ENCODE data around the gene MTERF1. TPM values are rescaled to one million over a fixed set of nuclear protein-coding genes. Genes with fewer than 3 reads are reported as not detected.

MTERF1 gene
- total and polyA plus RNA-seq, 2 of the 13 experiments (the other 11 are each of a cell fraction or from before 2014, with no cell fraction given): 5.5 to 19.3 TPM

DNA sequence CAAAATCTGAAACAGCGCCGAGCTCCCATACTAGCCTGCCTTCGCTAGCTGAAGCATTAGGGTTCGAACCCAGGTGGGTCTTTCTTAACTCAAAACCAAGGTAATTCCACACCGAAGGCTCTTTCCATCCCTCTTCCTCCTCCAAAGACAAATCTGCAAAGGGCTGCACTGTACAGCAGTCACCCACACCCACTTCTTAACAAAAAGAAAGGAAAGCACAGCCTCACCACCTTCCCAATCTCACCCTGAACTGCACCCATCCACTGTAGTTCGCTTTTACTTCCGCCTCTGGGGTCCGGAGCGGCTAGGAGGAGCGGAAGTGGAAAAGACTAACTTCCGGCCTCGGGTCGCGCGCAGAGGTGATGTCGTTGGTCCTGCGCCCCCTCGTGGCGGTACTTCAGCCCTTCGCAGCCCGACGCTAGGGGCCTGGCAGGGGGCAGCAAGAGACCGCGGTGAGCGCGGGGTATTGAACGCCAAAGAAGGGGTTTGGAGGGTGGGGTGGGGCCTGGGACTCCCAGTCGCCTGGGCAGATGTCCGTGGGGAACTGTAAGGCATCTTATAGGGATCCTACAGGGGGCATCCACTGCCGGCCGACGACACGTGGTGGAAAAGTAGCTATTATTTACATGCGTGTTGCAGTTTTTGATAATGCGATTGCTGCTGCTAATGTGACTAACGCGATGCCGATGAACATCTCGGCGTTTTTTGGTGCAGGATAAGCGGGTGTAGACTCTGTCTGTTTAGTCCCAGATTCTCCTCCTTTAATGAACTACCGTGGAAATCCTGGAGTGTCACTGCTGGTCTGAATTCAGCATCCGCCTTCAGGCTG lies at the start of gene MTERF1 (continued):
- TF ChIP-seq, protein P1, sequence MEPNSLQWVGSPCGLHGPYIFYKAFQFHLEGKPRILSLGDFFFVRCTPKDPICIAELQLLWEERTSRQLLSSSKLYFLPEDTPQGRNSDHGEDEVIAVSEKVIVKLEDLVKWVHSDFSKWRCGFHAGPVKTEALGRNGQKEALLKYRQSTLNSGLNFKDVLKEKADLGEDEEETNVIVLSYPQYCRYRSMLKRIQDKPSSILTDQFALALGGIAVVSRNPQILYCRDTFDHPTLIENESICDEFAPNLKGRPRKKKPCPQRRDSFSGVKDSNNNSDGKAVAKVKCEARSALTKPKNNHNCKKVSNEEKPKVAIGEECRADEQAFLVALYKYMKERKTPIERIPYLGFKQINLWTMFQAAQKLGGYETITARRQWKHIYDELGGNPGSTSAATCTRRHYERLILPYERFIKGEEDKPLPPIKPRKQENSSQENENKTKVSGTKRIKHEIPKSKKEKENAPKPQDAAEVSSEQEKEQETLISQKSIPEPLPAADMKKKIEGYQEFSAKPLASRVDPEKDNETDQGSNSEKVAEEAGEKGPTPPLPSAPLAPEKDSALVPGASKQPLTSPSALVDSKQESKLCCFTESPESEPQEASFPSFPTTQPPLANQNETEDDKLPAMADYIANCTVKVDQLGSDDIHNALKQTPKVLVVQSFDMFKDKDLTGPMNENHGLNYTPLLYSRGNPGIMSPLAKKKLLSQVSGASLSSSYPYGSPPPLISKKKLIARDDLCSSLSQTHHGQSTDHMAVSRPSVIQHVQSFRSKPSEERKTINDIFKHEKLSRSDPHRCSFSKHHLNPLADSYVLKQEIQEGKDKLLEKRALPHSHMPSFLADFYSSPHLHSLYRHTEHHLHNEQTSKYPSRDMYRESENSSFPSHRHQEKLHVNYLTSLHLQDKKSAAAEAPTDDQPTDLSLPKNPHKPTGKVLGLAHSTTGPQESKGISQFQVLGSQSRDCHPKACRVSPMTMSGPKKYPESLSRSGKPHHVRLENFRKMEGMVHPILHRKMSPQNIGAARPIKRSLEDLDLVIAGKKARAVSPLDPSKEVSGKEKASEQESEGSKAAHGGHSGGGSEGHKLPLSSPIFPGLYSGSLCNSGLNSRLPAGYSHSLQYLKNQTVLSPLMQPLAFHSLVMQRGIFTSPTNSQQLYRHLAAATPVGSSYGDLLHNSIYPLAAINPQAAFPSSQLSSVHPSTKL (CRISPR knock-in tag; IDR thresholded peaks at IDR 0.05): peak; percentile 83
- TF ChIP-seq SNAI1 (CRISPR knock-in tag; IDR thresholded peaks at IDR 0.05; ENCODE audit: borderline replicate concordance) (no peak), CC2D1A (CRISPR knock-in tag; IDR thresholded peaks at IDR 0.05) (0 out of 2 replicates have a peak, but pooled peaks have one; percentile 81), NR2F6 (IDR thresholded peaks at IDR 0.05) (0 out of 2 replicates have a peak, but pooled peaks have one; percentile 23), NR2F6 (CRISPR knock-in tag; IDR thresholded peaks at IDR 0.05) (peak; percentile 74; the same call in 1 of the 2 replicates), ZNF329 (CRISPR knock-in tag; IDR thresholded peaks at IDR 0.05; ENCODE audit: low read depth) (no peak), SATB2 (CRISPR knock-in tag; IDR thresholded peaks at IDR 0.05) (no peak), REPIN1 (CRISPR knock-in tag; IDR thresholded peaks at IDR 0.05; ENCODE audit: borderline replicate concordance, low read depth) (peak; percentile 97), IRF2 (CRISPR knock-in tag; IDR thresholded peaks at IDR 0.05) (peak; percentile 94), ZNF780A (CRISPR knock-in tag; IDR thresholded peaks at IDR 0.05) (no peak), ZNF550 (CRISPR knock-in tag; IDR thresholded peaks at IDR 0.05; ENCODE audit: borderline replicate concordance) (no peak), ZFP41 (CRISPR knock-in tag; IDR thresholded peaks at IDR 0.05; ENCODE audit: borderline replicate concordance) (no peak), ZNF670 (CRISPR knock-in tag; IDR thresholded peaks at IDR 0.05; ENCODE audit: borderline replicate concordance) (0 out of 2 replicates have a peak, but pooled peaks have one; percentile 77)
- TF ChIP-seq, protein P2, sequence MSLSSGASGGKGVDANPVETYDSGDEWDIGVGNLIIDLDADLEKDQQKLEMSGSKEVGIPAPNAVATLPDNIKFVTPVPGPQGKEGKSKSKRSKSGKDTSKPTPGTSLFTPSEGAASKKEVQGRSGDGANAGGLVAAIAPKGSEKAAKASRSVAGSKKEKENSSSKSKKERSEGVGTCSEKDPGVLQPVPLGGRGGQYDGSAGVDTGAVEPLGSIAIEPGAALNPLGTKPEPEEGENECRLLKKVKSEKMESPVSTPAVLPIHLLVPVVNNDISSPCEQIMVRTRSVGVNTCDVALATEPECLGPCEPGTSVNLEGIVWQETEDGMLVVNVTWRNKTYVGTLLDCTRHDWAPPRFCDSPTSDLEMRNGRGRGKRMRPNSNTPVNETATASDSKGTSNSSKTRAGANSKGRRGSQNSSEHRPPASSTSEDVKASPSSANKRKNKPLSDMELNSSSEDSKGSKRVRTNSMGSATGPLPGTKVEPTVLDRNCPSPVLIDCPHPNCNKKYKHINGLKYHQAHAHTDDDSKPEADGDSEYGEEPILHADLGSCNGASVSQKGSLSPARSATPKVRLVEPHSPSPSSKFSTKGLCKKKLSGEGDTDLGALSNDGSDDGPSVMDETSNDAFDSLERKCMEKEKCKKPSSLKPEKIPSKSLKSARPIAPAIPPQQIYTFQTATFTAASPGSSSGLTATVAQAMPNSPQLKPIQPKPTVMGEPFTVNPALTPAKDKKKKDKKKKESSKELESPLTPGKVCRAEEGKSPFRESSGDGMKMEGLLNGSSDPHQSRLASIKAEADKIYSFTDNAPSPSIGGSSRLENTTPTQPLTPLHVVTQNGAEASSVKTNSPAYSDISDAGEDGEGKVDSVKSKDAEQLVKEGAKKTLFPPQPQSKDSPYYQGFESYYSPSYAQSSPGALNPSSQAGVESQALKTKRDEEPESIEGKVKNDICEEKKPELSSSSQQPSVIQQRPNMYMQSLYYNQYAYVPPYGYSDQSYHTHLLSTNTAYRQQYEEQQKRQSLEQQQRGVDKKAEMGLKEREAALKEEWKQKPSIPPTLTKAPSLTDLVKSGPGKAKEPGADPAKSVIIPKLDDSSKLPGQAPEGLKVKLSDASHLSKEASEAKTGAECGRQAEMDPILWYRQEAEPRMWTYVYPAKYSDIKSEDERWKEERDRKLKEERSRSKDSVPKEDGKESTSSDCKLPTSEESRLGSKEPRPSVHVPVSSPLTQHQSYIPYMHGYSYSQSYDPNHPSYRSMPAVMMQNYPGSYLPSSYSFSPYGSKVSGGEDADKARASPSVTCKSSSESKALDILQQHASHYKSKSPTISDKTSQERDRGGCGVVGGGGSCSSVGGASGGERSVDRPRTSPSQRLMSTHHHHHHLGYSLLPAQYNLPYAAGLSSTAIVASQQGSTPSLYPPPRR (CRISPR knock-in tag; IDR thresholded peaks at IDR 0.05; ENCODE audit: borderline replicate concordance): no peak; the same call in 1 of the 2 replicates
- TF ChIP-seq, protein P3, sequence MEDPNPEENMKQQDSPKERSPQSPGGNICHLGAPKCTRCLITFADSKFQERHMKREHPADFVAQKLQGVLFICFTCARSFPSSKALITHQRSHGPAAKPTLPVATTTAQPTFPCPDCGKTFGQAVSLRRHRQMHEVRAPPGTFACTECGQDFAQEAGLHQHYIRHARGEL (CRISPR knock-in tag; IDR thresholded peaks at IDR 0.05): no peak
- TF ChIP-seq, protein P4, sequence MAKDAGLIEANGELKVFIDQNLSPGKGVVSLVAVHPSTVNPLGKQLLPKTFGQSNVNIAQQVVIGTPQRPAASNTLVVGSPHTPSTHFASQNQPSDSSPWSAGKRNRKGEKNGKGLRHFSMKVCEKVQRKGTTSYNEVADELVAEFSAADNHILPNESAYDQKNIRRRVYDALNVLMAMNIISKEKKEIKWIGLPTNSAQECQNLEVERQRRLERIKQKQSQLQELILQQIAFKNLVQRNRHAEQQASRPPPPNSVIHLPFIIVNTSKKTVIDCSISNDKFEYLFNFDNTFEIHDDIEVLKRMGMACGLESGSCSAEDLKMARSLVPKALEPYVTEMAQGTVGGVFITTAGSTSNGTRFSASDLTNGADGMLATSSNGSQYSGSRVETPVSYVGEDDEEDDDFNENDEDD (CRISPR knock-in tag; IDR thresholded peaks at IDR 0.05; ENCODE audit: borderline replicate concordance): peak; percentile 66; the same call in 1 of the 2 replicates
- TF ChIP-seq, protein P5, sequence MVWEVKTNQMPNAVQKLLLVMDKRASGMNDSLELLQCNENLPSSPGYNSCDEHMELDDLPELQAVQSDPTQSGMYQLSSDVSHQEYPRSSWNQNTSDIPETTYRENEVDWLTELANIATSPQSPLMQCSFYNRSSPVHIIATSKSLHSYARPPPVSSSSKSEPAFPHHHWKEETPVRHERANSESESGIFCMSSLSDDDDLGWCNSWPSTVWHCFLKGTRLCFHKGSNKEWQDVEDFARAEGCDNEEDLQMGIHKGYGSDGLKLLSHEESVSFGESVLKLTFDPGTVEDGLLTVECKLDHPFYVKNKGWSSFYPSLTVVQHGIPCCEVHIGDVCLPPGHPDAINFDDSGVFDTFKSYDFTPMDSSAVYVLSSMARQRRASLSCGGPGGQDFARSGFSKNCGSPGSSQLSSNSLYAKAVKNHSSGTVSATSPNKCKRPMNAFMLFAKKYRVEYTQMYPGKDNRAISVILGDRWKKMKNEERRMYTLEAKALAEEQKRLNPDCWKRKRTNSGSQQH (CRISPR knock-in tag; IDR thresholded peaks at IDR 0.05; ENCODE audit: low read depth): peak; percentile 80; the same call in 1 of the 2 replicates
